Heart left ventricle (tissue), 16 donors: ENCODE measurements around the gene ELMOD1. TPM values are rescaled to one million over a fixed set of nuclear protein-coding genes. Genes with fewer than 3 reads are reported as not detected.

Experiments
- ATAC-seq, 4 donors: fragments of 200-7000 bp; cut with Tn5 transposase; one replicate each; pipeline ENCODE4 v1.9.1; 2020 to 2022; ENCODE audit warnings: moderate library complexity in 4 of 4, mild to moderate bottlenecking in 3 of 4, moderate number of reproducible peaks in 1 of 4
- DNase-seq, 5 donors: peaks; one replicate each; pipeline ENCODE4 v3.0.0-alpha.2; 2020
- H3K27ac ChIP-seq, 12 donors: fragments of 200-600 bp; sonication (generic) in 4 of 12; one replicate each; pipeline versions ENCODE4 v1.5.0 to v1.8.0; 2016 to 2022; ENCODE audit warnings: mild to moderate bottlenecking in 2 of 12
- H3K27me3 ChIP-seq, 9 donors: fragments of 200-600 bp; sonication (generic) in 2 of 9; one replicate each; pipeline versions ENCODE4 v1.5.1 to v1.8.0; 2016 to 2022; ENCODE audit warnings: mild to moderate bottlenecking in 3 of 9
- H3K36me3 ChIP-seq, 9 donors: fragments of 200-600 bp; sonication (generic) in 2 of 9; one replicate each; pipeline versions ENCODE4 v1.5.0 to v1.8.0; 2018 to 2022; ENCODE audit warnings: mild to moderate bottlenecking in 2 of 9
- H3K4me1 ChIP-seq, 12 donors: fragments of 200-600 bp; sonication (generic) in 4 of 12; one replicate each; pipeline versions ENCODE4 v1.5.0 to v1.8.0; 2016 to 2022; ENCODE audit warnings: mild to moderate bottlenecking in 3 of 12
- H3K4me3 ChIP-seq, 12 donors: fragments of 200-600 bp; sonication (generic) in 4 of 12; one replicate each; pipeline versions ENCODE4 v1.5.0 to v1.8.0; 2017 to 2022; ENCODE audit warnings: mild to moderate bottlenecking in 9 of 12, moderate library complexity in 4 of 12
- H3K9me3 ChIP-seq, 12 donors: fragments of 200-600 bp; sonication (generic) in 4 of 12; one replicate each; pipeline versions ENCODE4 v1.5.0 to v1.8.0; 2016 to 2022; ENCODE audit warnings: mild to moderate bottlenecking in 1 of 12
- POLR2A ChIP-seq, 2 donors: fragments of 450-650 bp; IDR thresholded peaks; one replicate each; pipeline ENCODE4 v1.6.1; 2017; ENCODE audit warnings: antibody characterized with exemption in 2 of 2, mild to moderate bottlenecking in 2 of 2, moderate library complexity in 2 of 2
- WGBS, 4 donors: extraction: QIAGEN DNeasy Blood & Tissue Kit in 2 of 4; methylation state at CpG; one replicate each; pipeline versions ENCODE4 v1.1.5 to v1.1.7; 2013 to 2018; 5-methylcytosine and 5-hydroxymethylcytosine counted together
- intact Hi-C, 10 donors: fragments of 100-400 bp; cut with DNase I; formaldehyde crosslinking; loops; one replicate each; pipeline versions ENCODE4 v1.11.1 to v1.14.2; 2022
- polyA plus RNA-seq, 2 donors: library from polyadenylated mRNA; stranded (reverse); fragments of 200-250 nt; gene quantifications; one replicate each; pipeline ENCODE4 v1.2.3, GENCODE V29; 2013
- total RNA-seq, 9 donors: library from RNA; depleted of rRNA in 2 of 9; stranded (reverse); fragments of >200 nt in 2 of 9; fragmentation: NEBNext Ultra II Directional in 3 of 9; extraction: Animal tissue kit (Norgen Biotek cat#: 25700) in 3 of 9; gene quantifications; one replicate each; pipeline versions ENCODE4 v1.1.0 to v1.2.4, GENCODE V29; 2016 to 2023
- TF ChIP-seq, protein P1 (sequence below), 12 donors: fragments of 200-600 bp; sonication (generic) in 4 of 12; IDR thresholded peaks; one replicate each; pipeline versions ENCODE4 v1.5.0 to v1.8.0; 2018 to 2022; ENCODE audit warnings: antibody characterized with exemption in 12 of 12, mild to moderate bottlenecking in 5 of 12
- donor health status: ischemic (EF 13 %, LVEDD 7.1; RV severe dilation, severe dysfunction).
- donor health status: healthy with polysubstance abuse.
- donor health status: DM: no; HTN: yes; CAD: no.
- donor health status: DM: no; HTN: no; CAD: no.
- donor health status: ischemic (EF 25% LVEDD 6.9; RV normal size, moderate dysfunction).
- donor health status: ischemic (EF 25% LVEDD 5.7; RV mildly dilated, moderate dysfunction).
- donor health status: healthy.
- donor health status: DM: yes; HTN: yes; CAD: no.
- donor health status: ischemic (EF 35%, LVEDD 5.7; RV mildly dilated, moderate dysfunction).
- donor health status: nonischemic (EF 11% LVEDD 7.7; RV severe dilation, severe dysfunction).
- donor health status: DM: yes; HTN: yes; CAD: no.
- donor health status: PGD.
- donor health status: ischemic (EF 29% LVEDD 5.4; RV normal size, mild dysfunction).
- donor health status: nonischemic (EF 23%, LVEDD 6.1; RV moderate dilation, normal function).

The ELMOD1 gene
- total and polyA plus RNA-seq, 11 donors: 0.12 to 0.75 (median 0.30) TPM; not detected in 2

DNA sequence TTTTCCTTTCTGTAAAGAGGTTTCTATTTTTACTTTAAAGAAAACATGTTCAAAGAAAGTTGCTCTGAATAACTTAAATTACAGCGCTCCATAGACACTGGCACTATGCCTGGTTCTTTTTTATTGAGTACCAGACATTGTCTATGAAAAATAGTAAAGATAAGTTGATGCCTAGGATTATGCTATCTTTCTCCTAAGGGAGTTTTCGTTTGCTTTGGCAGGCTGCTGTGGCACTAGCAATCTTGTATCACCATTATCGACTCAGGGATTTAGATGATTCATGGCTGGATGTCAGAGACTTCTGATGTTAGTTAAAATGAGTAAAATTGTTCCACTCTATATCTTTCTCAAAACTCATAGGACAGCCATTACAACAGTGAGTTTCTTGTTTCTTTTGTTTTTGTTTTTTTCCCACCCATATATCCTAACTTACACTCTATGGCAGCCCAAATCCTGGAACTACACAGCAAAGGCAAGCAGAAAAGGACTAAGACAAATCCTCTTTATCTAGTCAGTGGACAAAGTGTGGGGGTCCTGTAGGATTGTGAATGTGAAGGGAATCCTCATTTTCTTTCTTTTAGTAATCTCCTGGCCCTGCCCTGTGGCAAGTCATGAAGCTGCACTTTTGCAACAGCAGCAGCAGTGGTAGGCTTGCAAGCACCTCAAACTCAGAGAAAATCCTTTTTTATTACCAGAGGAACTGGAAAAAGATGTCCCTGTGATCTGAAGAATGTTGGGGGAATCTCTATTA is 100.2 kb downstream of the ELMOD1 start:
- intact Hi-C loops: loop anchor here in 1 of 10 donors (5.0 kb wide), 1 partner anchor 129 kb away; no protein-coding TSS in a partner anchor
- TF ChIP-seq POLR2A (IDR thresholded peaks at IDR 0.05): no peak
- TF ChIP-seq, protein P1, sequence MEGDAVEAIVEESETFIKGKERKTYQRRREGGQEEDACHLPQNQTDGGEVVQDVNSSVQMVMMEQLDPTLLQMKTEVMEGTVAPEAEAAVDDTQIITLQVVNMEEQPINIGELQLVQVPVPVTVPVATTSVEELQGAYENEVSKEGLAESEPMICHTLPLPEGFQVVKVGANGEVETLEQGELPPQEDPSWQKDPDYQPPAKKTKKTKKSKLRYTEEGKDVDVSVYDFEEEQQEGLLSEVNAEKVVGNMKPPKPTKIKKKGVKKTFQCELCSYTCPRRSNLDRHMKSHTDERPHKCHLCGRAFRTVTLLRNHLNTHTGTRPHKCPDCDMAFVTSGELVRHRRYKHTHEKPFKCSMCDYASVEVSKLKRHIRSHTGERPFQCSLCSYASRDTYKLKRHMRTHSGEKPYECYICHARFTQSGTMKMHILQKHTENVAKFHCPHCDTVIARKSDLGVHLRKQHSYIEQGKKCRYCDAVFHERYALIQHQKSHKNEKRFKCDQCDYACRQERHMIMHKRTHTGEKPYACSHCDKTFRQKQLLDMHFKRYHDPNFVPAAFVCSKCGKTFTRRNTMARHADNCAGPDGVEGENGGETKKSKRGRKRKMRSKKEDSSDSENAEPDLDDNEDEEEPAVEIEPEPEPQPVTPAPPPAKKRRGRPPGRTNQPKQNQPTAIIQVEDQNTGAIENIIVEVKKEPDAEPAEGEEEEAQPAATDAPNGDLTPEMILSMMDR (IDR thresholded peaks at IDR 0.05): no peak
- H3K9me3 ChIP-seq: no peaks in the 10 kb centered on the region
- H3K36me3 ChIP-seq: no peaks in the 10 kb centered on the region
- H3K4me1 ChIP-seq: peaks cover 0 to 7% (median 0%) of the 10 kb centered on the region in 12 donors
- H3K27me3 ChIP-seq: peaks cover 0 to 2% (median 0%) of the 10 kb centered on the region in 9 donors
- WGBS, 4 donors: 28 to 39% (median 34%) methylated on average over 3 of the region's 3 CpGs
- no peak overlapping the region for H3K4me3 ChIP-seq
- ATAC-seq (no peak), DNase-seq (no peak)
- H3K27ac ChIP-seq: no peak overlapping the region

DNA sequence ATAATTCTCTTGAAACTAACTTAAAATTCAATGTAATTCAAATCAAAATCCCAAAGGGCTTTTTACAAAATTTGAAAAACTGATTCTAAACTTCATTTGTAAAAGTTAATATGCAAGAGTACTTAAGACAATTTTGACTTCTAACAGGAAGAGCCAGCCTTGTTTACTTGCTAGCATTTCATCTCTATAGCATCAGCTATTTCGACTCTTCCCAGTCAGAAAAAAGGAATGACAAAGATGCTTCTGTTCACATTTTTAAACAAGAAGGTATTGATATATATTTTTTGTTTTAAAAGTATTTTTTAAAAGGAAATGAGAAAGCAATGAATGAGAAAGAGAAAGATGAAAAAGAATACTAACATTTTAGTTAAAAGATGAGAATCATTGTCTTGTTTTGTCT is 104.5 kb downstream of the ELMOD1 start:
- peaks cover 0 to 6% (median 0%) of the 10 kb centered on the region in 12 donors for H3K4me1 ChIP-seq
- no peaks in the 10 kb centered on the region for H3K9me3 ChIP-seq
- intact Hi-C loops: no loop called here
- WGBS, 4 donors: 67 to 81% (median 75%) methylated on average over 1 of the region's 1 CpG
- H3K4me3 ChIP-seq: no peak overlapping the region
- H3K27ac ChIP-seq: no peak overlapping the region
- no peaks in the 10 kb centered on the region for H3K36me3 ChIP-seq
- DNase-seq (no peak), ATAC-seq (no peak)
- TF ChIP-seq POLR2A (IDR thresholded peaks at IDR 0.05): no peak
- TF ChIP-seq, protein P1 (IDR thresholded peaks at IDR 0.05): no peak
- peaks cover 0 to 2% (median 0%) of the 10 kb centered on the region in 9 donors for H3K27me3 ChIP-seq

DNA sequence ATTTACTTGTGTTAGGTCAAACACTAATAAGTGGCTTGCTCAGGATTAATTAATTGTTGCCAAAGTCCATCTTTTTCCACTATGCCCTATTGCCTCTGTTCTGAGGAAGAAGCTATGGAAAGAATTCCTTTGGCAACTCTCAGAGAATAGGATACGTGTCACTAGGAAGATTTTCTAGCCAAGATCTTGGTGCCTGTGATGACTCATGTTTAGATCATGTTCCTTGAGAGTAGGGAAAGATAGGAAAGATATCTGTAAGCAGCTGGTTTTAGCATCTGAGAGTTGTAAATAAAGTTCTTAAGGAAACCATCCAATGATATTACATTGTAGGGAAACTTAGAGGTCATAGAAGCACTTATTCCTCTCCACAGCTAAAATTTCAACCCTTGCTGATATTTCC is 105.2 kb downstream of the ELMOD1 start:
- ATAC-seq: peak in 3 of 4 donors; percentile 61 to 72 (median 64)

DNA sequence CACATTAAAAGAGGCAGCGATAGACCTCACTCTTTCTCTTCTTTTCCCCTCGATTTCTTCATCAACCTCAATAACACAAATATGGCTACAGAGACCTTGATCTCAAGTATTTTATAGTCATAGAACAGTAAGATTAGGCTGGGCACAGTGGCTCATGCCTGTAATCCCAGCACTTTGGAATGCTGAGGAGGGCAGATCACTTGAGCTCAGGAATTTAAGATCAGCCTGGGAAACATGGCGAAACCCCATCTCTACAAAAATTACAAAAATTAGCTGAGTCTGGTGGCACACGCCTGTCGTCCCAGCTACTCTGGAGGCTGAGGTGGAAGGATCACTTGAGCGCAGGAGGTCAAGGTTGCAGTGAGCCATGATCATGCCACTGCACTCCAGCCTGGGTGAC is 106.3 kb downstream of the ELMOD1 start:
- Histone ChIP-seq H3K4me3 (no peak overlapping the region), H3K9me3 (no peaks in the 10 kb centered on the region), H3K27ac (no peak overlapping the region), H3K27me3 (peaks cover 0 to 11% (median 0%) of the 10 kb centered on the region in 9 donors), H3K36me3 (no peaks in the 10 kb centered on the region), H3K4me1 (peaks cover 0 to 6% (median 0%) of the 10 kb centered on the region in 12 donors)
- no peak for TF ChIP-seq POLR2A (IDR thresholded peaks at IDR 0.05)
- TF ChIP-seq, protein P1 (IDR thresholded peaks at IDR 0.05): no peak
- WGBS, 4 donors: 74 to 91% (median 82%) methylated on average over 6 of the region's 6 CpGs
- DNase-seq (no peak), ATAC-seq (no peak)
- intact Hi-C loops: no loop called here

More for the DNA sequence above, 105.2 kb downstream of the ELMOD1 start:
- H3K36me3 ChIP-seq: no peaks in the 10 kb centered on the region
- no peak for DNase-seq
- H3K4me3 ChIP-seq: no peak overlapping the region
- TF ChIP-seq, protein P1 (IDR thresholded peaks at IDR 0.05): no peak
- TF ChIP-seq POLR2A (IDR thresholded peaks at IDR 0.05): no peak
- intact Hi-C loops: no loop called here
- H3K27ac ChIP-seq: peak overlapping the region in 2 of 12 donors; percentile 4 to 29
- 11 to 26% (median 17%) methylated on average over 1 of the region's 1 CpG for WGBS, 4 donors
- peaks cover 0 to 6% (median 0%) of the 10 kb centered on the region in 12 donors for H3K4me1 ChIP-seq
- H3K27me3 ChIP-seq: peaks cover 0 to 4% (median 0%) of the 10 kb centered on the region in 9 donors
- no peaks in the 10 kb centered on the region for H3K9me3 ChIP-seq
